Activated naive CD4-positive, alpha-beta T cell treated with anti-CD3 and anti-CD28 coated beads for 36 hours (primary cell): ENCODE measurements around the gene AMPD3. TPM values are rescaled to one million over a fixed set of nuclear protein-coding genes. Genes with fewer than 3 reads are reported as not detected.

Experiments
- CTCF ChIA-PET: fragments of 350-600 bp; sonication (Branson Sonifier 250); formaldehyde crosslinking; loops from one replicate; lab custom pipeline; 2021; ENCODE audit warnings: antibody characterized with exemption; lab: Charles Lee
- DNase-seq: peaks from one replicate; pipeline ENCODE4 v3.0.0-alpha.2; 2020
- H3K27ac Mint-ChIP-seq: one replicate; pipeline ENCODE4 v1.8.0; 2021; ENCODE audit warnings: mild to moderate bottlenecking, mixed read lengths
- H3K27me3 Mint-ChIP-seq: one replicate; pipeline ENCODE4 v1.8.0; 2021; ENCODE audit warnings: low read depth, mixed read lengths
- H3K36me3 Mint-ChIP-seq: one replicate; pipeline ENCODE4 v1.8.0; 2021; ENCODE audit warnings: low read depth, mixed read lengths
- H3K4me1 Mint-ChIP-seq: one replicate; pipeline ENCODE4 v1.8.0; 2021; ENCODE audit warnings: low read depth, mixed read lengths
- H3K4me3 Mint-ChIP-seq: one replicate; pipeline ENCODE4 v1.8.0; 2021; ENCODE audit warnings: mild to moderate bottlenecking, moderate library complexity, mixed read lengths
- H3K9me3 Mint-ChIP-seq: one replicate; pipeline ENCODE4 v1.8.0; 2021; ENCODE audit warnings: mixed read lengths
- intact Hi-C: fragments of 100-400 bp; cut with micrococcal nuclease; formaldehyde crosslinking; loops from one replicate; pipeline ENCODE4 v1.15.1; 2023
- total RNA-seq, 2 experiments: library from RNA; stranded (reverse); gene quantifications; one replicate each; pipeline ENCODE4 v1.2.3, GENCODE V29; 2021

AMPD3 gene
- total RNA-seq, 2 experiments from 2014 or later, result 11.5 to 13.0 TPM

GRCh38 chr11:10439351-10439750 lies 15.7 kb upstream of the AMPD3 start:
- no peak overlapping the region for H3K27ac Mint-ChIP-seq
- no peaks in the 10 kb centered on the region for H3K27me3 Mint-ChIP-seq
- intact Hi-C loops, result no loop called here
- H3K4me1 Mint-ChIP-seq, result peaks cover 27% of the 10 kb centered on the region
- CTCF ChIA-PET, result interaction anchor here (0.6 to 1.3 kb wide), 2 partner anchors 16 to 431 kb away, joined by 3 read pairs; partner anchors contain the start of gene AMPD3
- no peaks in the 10 kb centered on the region for H3K9me3 Mint-ChIP-seq
- H3K4me3 Mint-ChIP-seq, result no peak overlapping the region
- DNase-seq, result no peak
- no peaks in the 10 kb centered on the region for H3K36me3 Mint-ChIP-seq

GRCh38 chr11:10439924-10440323 lies 15.1 kb upstream of the AMPD3 start:
- Mint-ChIP-seq H3K4me3 (no peak overlapping the region), H3K4me1 (peaks cover 29% of the 10 kb centered on the region), H3K27ac (no peak overlapping the region), H3K9me3 (no peaks in the 10 kb centered on the region), H3K27me3 (no peaks in the 10 kb centered on the region), H3K36me3 (no peaks in the 10 kb centered on the region)
- CTCF ChIA-PET, result interaction anchor here (0.9 to 2.8 kb wide), 3 partner anchors 12 to 28 kb away, joined by 3 to 9 read pairs (median 3); no protein-coding TSS in a partner anchor
- intact Hi-C loops, result no loop called here
- no peak for DNase-seq

GRCh38 chr11:10440401-10440800 lies 14.7 kb upstream of the AMPD3 start:
- no peak for DNase-seq
- no peak overlapping the region for H3K4me3 Mint-ChIP-seq
- H3K4me1 Mint-ChIP-seq, result peaks cover 34% of the 10 kb centered on the region
- CTCF ChIA-PET, result interaction anchor here (0.9 to 2.8 kb wide), 3 partner anchors 12 to 29 kb away, joined by 3 to 9 read pairs (median 3); no protein-coding TSS in a partner anchor
- no peak overlapping the region for H3K27ac Mint-ChIP-seq
- H3K9me3 Mint-ChIP-seq, result no peaks in the 10 kb centered on the region
- H3K27me3 Mint-ChIP-seq, result no peaks in the 10 kb centered on the region
- H3K36me3 Mint-ChIP-seq, result no peaks in the 10 kb centered on the region
- intact Hi-C loops, result no loop called here

GRCh38 chr11:10441091-10441490 lies 14.0 kb upstream of the AMPD3 start:
- H3K4me1 Mint-ChIP-seq, result peaks cover 38% of the 10 kb centered on the region
- CTCF ChIA-PET, result interaction anchor here (1.2 to 2.8 kb wide), 6 partner anchors 13 to 213 kb away, joined by 3 to 9 read pairs (median 4); partner anchors contain the start of genes AMPD3 and RNF141
- no peak for DNase-seq

GRCh38 chr11:10441652-10442503 lies 13.2 kb upstream of the AMPD3 start:
- intact Hi-C loops, result no loop called here
- Mint-ChIP-seq H3K4me3 (no peak overlapping the region), H3K36me3 (no peaks in the 10 kb centered on the region), H3K4me1 (peaks cover 33% of the 10 kb centered on the region), H3K9me3 (no peaks in the 10 kb centered on the region), H3K27ac (no peak overlapping the region), H3K27me3 (no peaks in the 10 kb centered on the region)
- DNase-seq, result no peak
- CTCF ChIA-PET, result interaction anchor here (0.5 to 2.8 kb wide), 9 partner anchors 10 to 295 kb away, joined by 3 to 9 read pairs (median 4); partner anchors contain the start of genes AMPD3 and RNF141

More at GRCh38 chr11:10441091-10441490, 14.0 kb upstream of the AMPD3 start:
- Mint-ChIP-seq H3K9me3 (no peaks in the 10 kb centered on the region), H3K27ac (no peak overlapping the region), H3K4me3 (no peak overlapping the region), H3K27me3 (no peaks in the 10 kb centered on the region), H3K36me3 (no peaks in the 10 kb centered on the region)
- intact Hi-C loops, result no loop called here

- CTCF ChIA-PET, result interaction anchor here (2.1 kb wide), 1 partner anchor 9 kb away, joined by 8 read pairs; no protein-coding TSS in a partner anchor
- no peaks in the 10 kb centered on the region for H3K27me3 Mint-ChIP-seq
- H3K9me3 Mint-ChIP-seq, result no peaks in the 10 kb centered on the region
- H3K4me1 Mint-ChIP-seq, result peaks cover 32% of the 10 kb centered on the region
- no peaks in the 10 kb centered on the region for H3K36me3 Mint-ChIP-seq
- intact Hi-C loops, result no loop called here
- H3K27ac Mint-ChIP-seq, result no peak overlapping the region
- H3K4me3 Mint-ChIP-seq, result no peak overlapping the region
- DNase-seq, result peak; percentile 68
Observed at GRCh38 chr11:10443152-10443551, 11.9 kb upstream of the AMPD3 start.

GRCh38 chr11:10443721-10444235 lies 11.3 kb upstream of the AMPD3 start:
- no peaks in the 10 kb centered on the region for H3K27me3 Mint-ChIP-seq
- H3K36me3 Mint-ChIP-seq, result no peaks in the 10 kb centered on the region
- DNase-seq, result no peak
- no peak overlapping the region for H3K27ac Mint-ChIP-seq
- no peaks in the 10 kb centered on the region for H3K9me3 Mint-ChIP-seq
- peaks cover 32% of the 10 kb centered on the region for H3K4me1 Mint-ChIP-seq
- no peak overlapping the region for H3K4me3 Mint-ChIP-seq
- intact Hi-C loops, result no loop called here
- CTCF ChIA-PET, result interaction anchor here (2.1 kb wide), 1 partner anchor 8 kb away, joined by 8 read pairs; no protein-coding TSS in a partner anchor

- no peak overlapping the region for H3K27ac Mint-ChIP-seq
- H3K27me3 Mint-ChIP-seq, result no peaks in the 10 kb centered on the region
- H3K36me3 Mint-ChIP-seq, result no peaks in the 10 kb centered on the region
- CTCF ChIA-PET, result interaction anchor here (0.5 kb wide), 1 partner anchor 654 kb away, joined by 3 read pairs; no protein-coding TSS in a partner anchor
- no peaks in the 10 kb centered on the region for H3K9me3 Mint-ChIP-seq
- H3K4me3 Mint-ChIP-seq, result no peak overlapping the region
- intact Hi-C loops, result loop anchor here (1.0 kb wide), 1 partner anchor 10 kb away; the partner anchor contains the start of gene AMPD3
- peak; percentile 60 for DNase-seq
- H3K4me1 Mint-ChIP-seq, result peaks cover 37% of the 10 kb centered on the region
Observed at GRCh38 chr11:10444725-10445315, 10.2 kb upstream of the AMPD3 start.

GRCh38 chr11:10447445-10447844 lies 7.6 kb upstream of the AMPD3 start:
- Mint-ChIP-seq H3K9me3 (no peaks in the 10 kb centered on the region), H3K27ac (no peak overlapping the region), H3K4me1 (peaks cover 48% of the 10 kb centered on the region), H3K4me3 (no peak overlapping the region), H3K36me3 (peaks cover 2% of the 10 kb centered on the region), H3K27me3 (no peaks in the 10 kb centered on the region)
- CTCF ChIA-PET, result interaction anchor here (0.6 to 1.2 kb wide), 4 partner anchors 34 to 646 kb away, joined by 3 to 4 read pairs (median 3); no protein-coding TSS in a partner anchor
- DNase-seq, result no peak
- intact Hi-C loops, result no loop called here

- CTCF ChIA-PET, result interaction anchor here (0.9 to 4.3 kb wide), 6 partner anchors 8 to 204 kb away, joined by 3 to 15 read pairs (median 6); no protein-coding TSS in a partner anchor
- intact Hi-C loops, result loop anchor here (1.0 to 10.0 kb wide), 4 partner anchors 91 to 1446 kb away; partner anchors contain the start of genes NRIP3, RNF141, WEE1 and ZBED5
- H3K9me3 Mint-ChIP-seq, result no peaks in the 10 kb centered on the region
Observed at GRCh38 chr11:10450462-10451425, 4.3 kb upstream of the AMPD3 start.

More at GRCh38 chr11:10450462-10451425, 4.3 kb upstream of the AMPD3 start:
- Mint-ChIP-seq H3K4me3 (peak overlapping the region; percentile 85), H3K36me3 (peaks cover 2% of the 10 kb centered on the region), H3K27me3 (no peaks in the 10 kb centered on the region), H3K4me1 (peaks cover 54% of the 10 kb centered on the region), H3K27ac (peak overlapping the region; percentile 86)
- peak; percentile 67 for DNase-seq
